ENCODE measurements around the gene RCAN2. TPM values are rescaled to one million over a fixed set of nuclear protein-coding genes. Genes with fewer than 3 reads are reported as not detected.

The RCAN2 gene
- 0.32 TPM in 1 of 2 replicates, not detected in the other for total RNA-seq

DNA sequence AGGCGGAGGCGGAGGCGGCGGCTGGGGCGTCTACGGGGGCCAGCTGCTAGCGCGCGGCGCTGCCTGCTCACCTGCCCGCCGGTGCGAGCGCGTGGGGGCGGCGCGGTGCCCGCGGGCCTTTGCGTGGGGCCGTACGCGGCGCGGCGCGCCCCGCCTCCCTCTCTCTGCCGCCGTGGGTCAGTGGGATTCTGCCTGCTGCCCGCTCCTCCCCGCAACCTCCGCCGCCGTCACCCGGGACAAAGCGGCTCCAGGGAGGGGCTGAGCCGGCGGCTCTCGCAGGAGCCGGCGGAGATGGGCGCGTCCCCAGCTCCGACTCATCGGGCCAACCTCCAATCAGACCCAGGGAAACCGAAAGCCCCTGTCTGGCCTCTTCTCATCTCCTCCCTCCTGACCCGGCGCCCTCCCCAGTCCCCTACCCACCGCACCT, at the start of gene RCAN2:
RCAN2 (minus strand) TSS at position 249 of the 427 bp plus-strand sequence.

Other genes with a start within 250 kb of the RCAN2 start
- gene CYP39A1, start 161.4 kb upstream of the RCAN2 start, total RNA-seq = under 0.01 and 0.15 TPM in 2 replicates
- gene SLC25A27, start 161.5 kb upstream of the RCAN2 start, total RNA-seq = 0.32 and 1.5 TPM in 2 replicates
- not detected in 2 replicates for gene TDRD6, start 196.4 kb upstream of the RCAN2 start, total RNA-seq
- not detected in 2 replicates for gene PLA2G7, start 243.9 kb upstream of the RCAN2 start, total RNA-seq